HG03108 (cell line): ENCODE data around the gene NR4A1.
A peak's percentile ranks its signal among the peaks of the same experiment; 100 is the strongest.

Source experiments
- ATAC-seq: cut with Tn5 transposase; IDR thresholded peaks from one replicate; pipeline ENCODE4 v1.9.1; 2021; ENCODE audit warnings: moderate library complexity; ENCODE audit not compliant: unreplicated experiment

The NR4A1 gene

GRCh38 chr12:52057638-52058576 lies 6.7 kb downstream of the NR4A1 start:
- ATAC-seq: no peak

- ATAC-seq: no peak
These were observed 7.6 kb downstream of the NR4A1 start for GRCh38 chr12:52058631-52059361.

- ATAC-seq: no peak
These were observed 8.6 kb downstream of the NR4A1 start for GRCh38 chr12:52059582-52060497.

- no peak for ATAC-seq
These were observed 9.4 kb downstream of the NR4A1 start for GRCh38 chr12:52060498-52061177.

- no peak for ATAC-seq
These were observed 10.4 kb downstream of the NR4A1 start for GRCh38 chr12:52061470-52062166.

- no peak for ATAC-seq
These were observed 11.2 kb downstream of the NR4A1 start for GRCh38 chr12:52062167-52063081.

- ATAC-seq: no peak
These were observed 12.1 kb downstream of the NR4A1 start for GRCh38 chr12:52063082-52063924.

GRCh38 chr12:52063981-52064649 lies 12.9 kb downstream of the NR4A1 start:
- ATAC-seq: no peak

GRCh38 chr12:52066346-52067080 lies 15.3 kb downstream of the NR4A1 start:
- no peak for ATAC-seq

- no peak for ATAC-seq
These were observed 15.8 kb downstream of the NR4A1 start for GRCh38 chr12:52067081-52067374.

- ATAC-seq: peak; percentile 95
These were observed 18.3 kb downstream of the NR4A1 start, which contains the start of gene ATG101 for GRCh38 chr12:52069327-52070184. Gene ATG101, plus strand, starts transcription at chr12:52069978. Its CDS starts 3,673 bp downstream, at chr12:52073651.

GRCh38 chr12:52070185-52070925 lies 19.1 kb downstream of the NR4A1 start:
- ATAC-seq: no peak

GRCh38 chr12:52073531-52074381 lies 22.5 kb downstream of the NR4A1 start:
- no peak for ATAC-seq
